OCI-LY7 (cell line): ENCODE data around the gene EXOG. TPM values are rescaled to one million over a fixed set of nuclear protein-coding genes. Genes with fewer than 3 reads are reported as not detected.

Source experiments
- Bru-seq: library from RNA; stranded (reverse); fragments of 400-500 nt; gene quantifications from one replicate; lab custom pipeline; 2021; lab: Mats Ljungman, UMichigan
- BruChase-seq, 2 experiments: library from RNA; stranded (reverse); fragments of 400-500 nt; gene quantifications; one replicate each; lab custom pipeline; 2021; lab: Mats Ljungman, UMichigan
- BruUV-seq: library from RNA; stranded (reverse); fragments of 400-500 nt; replicated peaks from 2 replicates; lab custom pipeline; 2021; lab: Mats Ljungman, UMichigan
- CTCF ChIA-PET: fragments of 300-600 bp; sonication (Branson Sonifier 250); formaldehyde crosslinking; loops from one replicate; lab custom pipeline; 2022; ENCODE audit warnings: antibody characterized with exemption; ENCODE audit not compliant: unreplicated experiment; lab: Charles Lee
- POLR2A ChIA-PET: fragments of 300-600 bp; sonication (Branson Sonifier 250); formaldehyde crosslinking; loops from one replicate; lab custom pipeline; 2022; ENCODE audit warnings: antibody characterized with exemption; lab: Charles Lee
- DNase-seq: peaks from one replicate; pipeline ENCODE4 v3.0.0-alpha.2; 2015; ENCODE audit warnings: low spot score
- H2AFZ ChIP-seq: fragments of 200-600 bp; sonication (generic), shearing (Covaris generic); 2 replicates; pipeline ENCODE4 v1.6.1; 2014; ENCODE audit warnings: mild to moderate bottlenecking, antibody characterized with exemption, low read length, moderate library complexity
- H3K27ac ChIP-seq: fragments of 200-600 bp; sonication (generic); 2 replicates; pipeline ENCODE4 v1.5.1; 2014; ENCODE audit warnings: mixed run types, low read depth, mild to moderate bottlenecking, moderate library complexity, low read length, inconsistent platforms; ENCODE audit not compliant: poor library complexity, severe bottlenecking
- H3K36me3 ChIP-seq: fragments of 200-600 bp; sonication (generic); 2 replicates; pipeline ENCODE4 v1.6.1; 2014; ENCODE audit warnings: mild to moderate bottlenecking, antibody characterized with exemption, low read length, moderate library complexity, mixed read lengths; ENCODE audit not compliant: insufficient read depth
- H3K4me1 ChIP-seq: fragments of 200-600 bp; sonication (generic); 2 replicates; pipeline ENCODE4 v1.5.1; 2014; ENCODE audit warnings: mild to moderate bottlenecking, low read length; ENCODE audit not compliant: insufficient read depth, poor library complexity, severe bottlenecking
- H3K4me2 ChIP-seq: fragments of 200-600 bp; sonication (generic); 2 replicates; pipeline ENCODE4 v1.6.1; 2014; ENCODE audit warnings: mild to moderate bottlenecking, low read length
- H3K4me3 ChIP-seq: fragments of 200-600 bp; sonication (generic); 2 replicates; pipeline ENCODE4 v1.5.1; 2014; ENCODE audit warnings: mild to moderate bottlenecking, low read depth, low read length; ENCODE audit not compliant: poor library complexity, severe bottlenecking
- H3K79me2 ChIP-seq: fragments of 200-600 bp; sonication (generic); 2 replicates; pipeline ENCODE4 v1.6.1; 2016; ENCODE audit warnings: low read depth, mild to moderate bottlenecking, low read length, moderate library complexity, mixed read lengths; ENCODE audit not compliant: insufficient read depth
- H3K9me2 ChIP-seq: fragments of 200-600 bp; sonication (generic); 2 replicates; pipeline ENCODE4 v1.6.1; 2016; ENCODE audit warnings: mild to moderate bottlenecking, low read length, mixed read lengths; ENCODE audit not compliant: insufficient read depth
- H3K9me3 ChIP-seq: fragments of 200-600 bp; sonication (generic); 2 replicates; pipeline ENCODE4 v1.6.1; 2014; ENCODE audit warnings: mild to moderate bottlenecking, mixed run types, low read length, mixed read lengths
- H4K20me1 ChIP-seq: fragments of 200-600 bp; sonication (generic); 2 replicates; pipeline ENCODE4 v1.6.1; 2014; ENCODE audit warnings: mild to moderate bottlenecking, antibody characterized with exemption, low read length, moderate library complexity, mixed read lengths; ENCODE audit not compliant: insufficient read depth
- EZH2phosphoT487 ChIP-seq: fragments of 200-600 bp; sonication (generic); IDR thresholded peaks from 2 replicates; pipeline ENCODE4 v1.6.1; 2018; ENCODE audit warnings: low read depth, borderline replicate concordance, mild to moderate bottlenecking, mixed run types, antibody characterized with exemption, low read length, moderate library complexity, mixed read lengths
- intact Hi-C: fragments of 100-400 bp; cut with micrococcal nuclease; formaldehyde crosslinking; loops from one replicate; pipeline ENCODE4 v1.10.0; 2022; ENCODE audit not compliant: unreplicated experiment
- long read RNA-seq: library from polyadenylated mRNA; stranded (forward); transcript quantifications from one replicate; pipeline ENCODE4 v2.0.0, GENCODE V29; 2022
- total RNA-seq, 2 experiments: library from RNA; depleted of rRNA in 1 of 2; stranded (reverse); fragments of >200 nt in 1 of 2; shearing (Covaris generic) in 1 of 2; gene quantifications; 2 replicates each; pipeline ENCODE4 v1.2.3, GENCODE V29; 2014 to 2022
- TF ChIP-seq, protein P1 (sequence below): fragments of 200-600 bp; sonication (generic); conservative IDR thresholded peaks from 2 replicates; pipeline ENCODE4 v1.5.1; 2014; ENCODE audit warnings: mild to moderate bottlenecking, antibody characterized with exemption, low read length, moderate library complexity, mixed read lengths

EXOG gene, protein sequence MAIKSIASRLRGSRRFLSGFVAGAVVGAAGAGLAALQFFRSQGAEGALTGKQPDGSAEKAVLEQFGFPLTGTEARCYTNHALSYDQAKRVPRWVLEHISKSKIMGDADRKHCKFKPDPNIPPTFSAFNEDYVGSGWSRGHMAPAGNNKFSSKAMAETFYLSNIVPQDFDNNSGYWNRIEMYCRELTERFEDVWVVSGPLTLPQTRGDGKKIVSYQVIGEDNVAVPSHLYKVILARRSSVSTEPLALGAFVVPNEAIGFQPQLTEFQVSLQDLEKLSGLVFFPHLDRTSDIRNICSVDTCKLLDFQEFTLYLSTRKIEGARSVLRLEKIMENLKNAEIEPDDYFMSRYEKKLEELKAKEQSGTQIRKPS
- total RNA-seq (2014; rRNA removed; shearing (Covaris generic)) = 15.8 and 30.7 TPM in 2 replicates
- total RNA-seq (2022) = 41.2 and 42.3 TPM in 2 replicates
- Bru-seq, nascent RNA = percentile 87 among the genes with signal in this experiment
- BruChase-seq, experiment 1, labeled RNA remaining after a 6-hour chase = percentile 81 among the genes with signal in this experiment
- BruChase-seq, experiment 2, labeled RNA remaining after a 2-hour chase = percentile 87 among the genes with signal in this experiment
- long read RNA-seq, partial matches to known transcripts = 2 of 49 reads
- long read RNA-seq, other reads (novel, unspliced or antisense) = 38 of 49 reads

DNA sequence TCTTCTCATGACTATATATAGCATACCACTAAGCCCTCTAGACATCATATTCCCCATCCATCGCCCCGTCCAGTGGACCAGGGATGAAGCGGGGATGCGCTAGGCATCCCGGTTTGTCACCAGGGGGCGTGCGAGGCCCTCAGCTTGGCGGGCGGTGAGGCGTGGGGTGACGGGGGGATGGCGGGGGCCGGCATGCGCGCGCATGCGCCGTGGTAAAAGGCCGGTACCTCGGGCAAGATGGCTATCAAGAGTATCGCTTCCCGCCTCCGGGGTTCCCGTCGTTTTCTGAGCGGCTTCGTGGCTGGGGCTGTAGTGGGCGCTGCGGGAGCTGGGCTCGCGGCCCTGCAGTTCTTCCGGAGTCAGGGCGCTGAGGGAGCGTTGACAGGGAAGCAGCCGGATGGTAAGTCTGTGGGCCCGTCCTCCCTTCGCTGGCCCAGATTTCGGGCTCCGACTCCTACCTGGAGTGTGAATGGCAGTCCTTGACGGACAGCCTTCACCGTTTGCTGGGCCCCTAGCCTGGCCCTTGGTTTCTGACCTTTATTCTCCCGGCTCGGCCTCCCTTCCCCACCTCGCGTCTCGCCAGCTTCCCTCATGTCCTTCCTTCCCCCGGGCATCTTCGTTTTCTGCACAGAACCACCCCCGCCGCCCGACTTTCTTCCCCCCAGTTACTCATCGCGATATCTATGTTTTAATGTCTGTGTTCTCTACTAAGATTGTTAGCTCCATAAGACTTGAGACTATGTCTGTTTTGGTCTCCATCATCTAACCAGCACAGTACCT lies at the start of gene EXOG:
Gene EXOG (plus strand): TSS at position 210 of the 780 bp plus-strand sequence. CDS start 28 bp downstream, at position 238.
- Histone ChIP-seq H2AFZ (peak within 1 kb of the TSS; percentile 88), H3K27ac (peak within 1 kb of the TSS; percentile 59), H3K4me2 (peak within 1 kb of the TSS; percentile 88), H4K20me1 (no peaks in the 10 kb centered on the region), H3K9me3 (no peaks in the 10 kb centered on the region), H3K4me1 (peaks cover 13% of the 10 kb centered on the region), H3K79me2 (peaks cover 16% of the 10 kb centered on the region; the same call in 1 of the 2 replicates), H3K9me2 (no peaks in the 10 kb centered on the region), H3K4me3 (peak within 1 kb of the TSS; percentile 77), H3K36me3 (peaks cover 37% of the 10 kb centered on the region)
- ChIA-PET POLR2A (interaction anchor here (0.6 to 1.6 kb wide), 17 partner anchors 10 to 1734 kb away, joined by 3 to 9 read pairs (median 4); no protein-coding TSS in a partner anchor), CTCF (interaction anchor here (0.6 to 1.1 kb wide), 6 partner anchors 11 to 655 kb away, joined by 3 to 9 read pairs (median 4); no protein-coding TSS in a partner anchor)
- BruUV-seq = TSS peak; percentile 93
- intact Hi-C loops = loop anchor here (1.0 kb wide), 1 partner anchor 159 kb away; no protein-coding TSS in a partner anchor
- peak; percentile 95 for DNase-seq
- no peak for TF ChIP-seq EZH2phosphoT487
- TF ChIP-seq, protein P1, sequence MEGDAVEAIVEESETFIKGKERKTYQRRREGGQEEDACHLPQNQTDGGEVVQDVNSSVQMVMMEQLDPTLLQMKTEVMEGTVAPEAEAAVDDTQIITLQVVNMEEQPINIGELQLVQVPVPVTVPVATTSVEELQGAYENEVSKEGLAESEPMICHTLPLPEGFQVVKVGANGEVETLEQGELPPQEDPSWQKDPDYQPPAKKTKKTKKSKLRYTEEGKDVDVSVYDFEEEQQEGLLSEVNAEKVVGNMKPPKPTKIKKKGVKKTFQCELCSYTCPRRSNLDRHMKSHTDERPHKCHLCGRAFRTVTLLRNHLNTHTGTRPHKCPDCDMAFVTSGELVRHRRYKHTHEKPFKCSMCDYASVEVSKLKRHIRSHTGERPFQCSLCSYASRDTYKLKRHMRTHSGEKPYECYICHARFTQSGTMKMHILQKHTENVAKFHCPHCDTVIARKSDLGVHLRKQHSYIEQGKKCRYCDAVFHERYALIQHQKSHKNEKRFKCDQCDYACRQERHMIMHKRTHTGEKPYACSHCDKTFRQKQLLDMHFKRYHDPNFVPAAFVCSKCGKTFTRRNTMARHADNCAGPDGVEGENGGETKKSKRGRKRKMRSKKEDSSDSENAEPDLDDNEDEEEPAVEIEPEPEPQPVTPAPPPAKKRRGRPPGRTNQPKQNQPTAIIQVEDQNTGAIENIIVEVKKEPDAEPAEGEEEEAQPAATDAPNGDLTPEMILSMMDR = peak; percentile 89

DNA sequence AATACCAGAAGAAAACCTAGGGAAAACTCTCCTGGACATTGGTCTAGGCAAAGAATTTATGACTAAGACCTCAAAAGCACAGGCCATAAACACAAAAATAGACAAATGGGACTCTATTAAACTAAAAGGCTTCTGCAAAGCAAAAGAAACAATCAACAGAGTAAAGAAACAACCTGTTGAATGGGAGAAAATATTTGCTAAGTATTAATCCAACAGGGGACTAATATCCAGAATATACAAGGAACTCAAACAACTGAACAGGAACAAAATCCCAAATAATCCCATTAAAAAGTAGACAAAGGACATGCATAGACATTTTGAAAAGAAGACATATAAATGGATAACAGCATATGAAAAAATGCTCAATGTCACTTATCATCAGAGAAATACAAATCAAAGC lies 49.3 kb upstream of the EXOG start:
- H3K9me2 ChIP-seq = no peaks in the 10 kb centered on the region
- H3K4me2 ChIP-seq = no peak overlapping the region
- no TSS peak for BruUV-seq
- no peaks in the 10 kb centered on the region for H3K36me3 ChIP-seq
- no peak for DNase-seq
- no peak for TF ChIP-seq EZH2phosphoT487
- TF ChIP-seq, protein P1 = no peak
- no peaks in the 10 kb centered on the region for H3K79me2 ChIP-seq
- H3K4me1 ChIP-seq = no peaks in the 10 kb centered on the region
- ChIA-PET POLR2A (interaction anchor here (0.7 kb wide), 1 partner anchor 55 kb away, joined by 3 read pairs; no protein-coding TSS in a partner anchor), CTCF (no interaction called here)
- H2AFZ ChIP-seq = no peak overlapping the region
- no peak overlapping the region for H3K4me3 ChIP-seq
- H3K27ac ChIP-seq = no peak overlapping the region
- H4K20me1 ChIP-seq = no peaks in the 10 kb centered on the region
- H3K9me3 ChIP-seq = no peaks in the 10 kb centered on the region
- intact Hi-C loops = no loop called here
